ENCODE data around the gene MAPKBP1. TPM values are rescaled to one million over a fixed set of nuclear protein-coding genes. Genes with fewer than 3 reads are reported as not detected.

MAPKBP1 gene
- total RNA-seq, 1 experiment from 2014 or later: 16.2 TPM

DNA sequence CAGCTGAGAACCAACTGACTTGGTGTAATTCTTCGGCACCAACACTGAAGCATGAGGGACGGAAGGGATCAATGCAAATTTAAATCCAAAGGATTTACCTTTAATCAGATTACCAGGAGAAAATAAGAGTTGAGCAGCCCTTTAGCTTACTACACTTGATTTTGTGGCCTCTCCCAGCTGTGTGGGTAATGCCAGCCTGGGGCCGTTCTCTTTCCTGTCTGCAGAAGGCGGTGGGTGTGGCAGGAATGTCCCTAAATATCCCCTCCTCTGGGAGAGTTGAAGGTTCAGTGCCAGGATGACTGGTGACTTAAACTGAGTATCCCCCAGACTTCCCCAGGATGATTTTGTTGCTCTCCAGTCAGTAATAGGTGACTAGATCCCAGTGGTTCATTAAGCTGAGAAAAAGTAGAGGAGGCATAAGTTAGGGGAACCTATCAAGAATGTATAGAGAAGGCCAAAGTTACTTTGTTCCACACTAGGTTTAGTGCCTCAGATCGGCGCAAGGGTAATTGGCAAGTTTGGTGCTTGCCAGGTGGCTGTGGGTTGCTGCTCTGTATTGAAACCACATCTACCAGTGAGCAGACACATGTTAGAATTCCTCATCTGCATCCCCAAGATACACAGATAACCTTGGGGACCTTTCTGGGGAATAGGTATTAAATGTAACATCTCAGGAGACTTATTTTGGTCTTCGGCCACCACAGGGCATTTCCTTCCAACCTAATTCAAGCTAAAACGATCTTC lies 23.1 kb downstream of the MAPKBP1 start:
- Histone ChIP-seq H3K36me3 (ENCODE audit: control insufficient read depth, insufficient read depth, low read length) (no peaks in the 10 kb centered on the region), H3K4me1 (peaks cover 20% of the 10 kb centered on the region), H3K27me3 (replicated peaks; ENCODE audit: control insufficient read depth, insufficient read depth, low read length) (no peaks in the 10 kb centered on the region), H3K4me3 (ENCODE audit: low read depth, low read length) (no peak overlapping the region), H3K9me3 (no peaks in the 10 kb centered on the region)
- Mint-ChIP-seq H3K27me3 (ENCODE audit: insufficient read depth, unreplicated experiment) (no peaks in the 10 kb centered on the region), H3K4me1 (ENCODE audit: low read depth, unreplicated experiment) (peaks cover 7% of the 10 kb centered on the region), H3K27ac (ENCODE audit: unreplicated experiment) (no peak overlapping the region), H3K36me3 (ENCODE audit: insufficient read depth, unreplicated experiment) (peaks cover 12% of the 10 kb centered on the region), H3K9me3 (ENCODE audit: unreplicated experiment) (no peaks in the 10 kb centered on the region), H3K4me3 (ENCODE audit: unreplicated experiment) (no peak overlapping the region)
- ChIA-PET POLR2A (no interaction called here), CTCF (no interaction called here)
- TF ChIP-seq, protein P1, sequence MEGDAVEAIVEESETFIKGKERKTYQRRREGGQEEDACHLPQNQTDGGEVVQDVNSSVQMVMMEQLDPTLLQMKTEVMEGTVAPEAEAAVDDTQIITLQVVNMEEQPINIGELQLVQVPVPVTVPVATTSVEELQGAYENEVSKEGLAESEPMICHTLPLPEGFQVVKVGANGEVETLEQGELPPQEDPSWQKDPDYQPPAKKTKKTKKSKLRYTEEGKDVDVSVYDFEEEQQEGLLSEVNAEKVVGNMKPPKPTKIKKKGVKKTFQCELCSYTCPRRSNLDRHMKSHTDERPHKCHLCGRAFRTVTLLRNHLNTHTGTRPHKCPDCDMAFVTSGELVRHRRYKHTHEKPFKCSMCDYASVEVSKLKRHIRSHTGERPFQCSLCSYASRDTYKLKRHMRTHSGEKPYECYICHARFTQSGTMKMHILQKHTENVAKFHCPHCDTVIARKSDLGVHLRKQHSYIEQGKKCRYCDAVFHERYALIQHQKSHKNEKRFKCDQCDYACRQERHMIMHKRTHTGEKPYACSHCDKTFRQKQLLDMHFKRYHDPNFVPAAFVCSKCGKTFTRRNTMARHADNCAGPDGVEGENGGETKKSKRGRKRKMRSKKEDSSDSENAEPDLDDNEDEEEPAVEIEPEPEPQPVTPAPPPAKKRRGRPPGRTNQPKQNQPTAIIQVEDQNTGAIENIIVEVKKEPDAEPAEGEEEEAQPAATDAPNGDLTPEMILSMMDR (IDR thresholded peaks at IDR 0.05; ENCODE audit: insufficient read depth in 1 of 2, low read depth in 1 of 2, low read length in 1 of 2, severe bottlenecking in 1 of 2, unreplicated experiment in 1 of 2): no peak
- no TSS peak for BruUV-seq (replicated peaks)
- no peak for DNase-seq
- intact Hi-C loops (cut with micrococcal nuclease; ENCODE audit: unreplicated experiment): no loop called here

DNA sequence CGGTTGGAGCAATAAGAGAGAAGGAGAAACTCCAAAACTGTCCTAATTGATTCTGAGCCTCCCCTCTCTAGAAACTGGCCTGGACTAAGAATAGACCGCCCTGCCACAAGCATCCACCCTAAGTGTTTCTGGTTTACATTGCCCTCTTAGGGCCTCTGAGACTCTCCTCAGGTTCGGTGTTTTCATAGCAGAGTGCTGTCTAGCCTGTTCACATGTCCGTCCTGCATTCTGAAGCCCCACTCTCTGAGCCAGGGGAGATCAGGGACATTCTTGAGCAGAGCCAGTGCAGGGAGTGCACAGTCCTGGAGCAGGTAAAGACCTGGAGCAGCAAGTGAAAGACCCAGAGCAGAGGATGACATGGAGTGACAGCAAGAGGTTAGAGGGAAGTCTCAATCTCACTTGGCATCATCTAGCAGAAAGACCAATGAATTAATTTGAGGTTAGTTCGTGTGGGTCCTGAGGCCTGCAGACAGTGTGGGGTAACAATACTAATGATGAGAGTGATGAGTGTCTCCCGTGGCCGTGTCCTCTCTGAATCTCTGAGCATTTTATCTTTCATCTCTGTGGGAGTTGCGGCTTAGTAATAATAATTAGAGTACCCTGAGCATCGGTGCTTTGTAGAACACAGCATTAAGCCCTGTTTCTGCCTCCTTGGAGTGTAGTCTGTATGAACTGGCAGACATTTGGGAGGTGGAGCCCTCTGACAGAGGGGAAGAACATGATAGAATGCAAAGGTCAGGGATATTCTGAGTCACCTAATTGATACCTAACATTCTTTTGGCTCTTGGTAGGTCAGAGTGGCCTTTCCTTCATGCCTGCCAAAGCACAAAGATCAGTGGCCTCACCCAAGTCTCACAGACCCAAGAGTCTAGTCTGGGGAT lies 24.6 kb downstream of the MAPKBP1 start:
- Mint-ChIP-seq H3K9me3 (ENCODE audit: unreplicated experiment) (no peaks in the 10 kb centered on the region), H3K27me3 (ENCODE audit: insufficient read depth, unreplicated experiment) (no peaks in the 10 kb centered on the region), H3K36me3 (ENCODE audit: insufficient read depth, unreplicated experiment) (peaks cover 12% of the 10 kb centered on the region), H3K4me3 (ENCODE audit: unreplicated experiment) (no peak overlapping the region), H3K4me1 (ENCODE audit: low read depth, unreplicated experiment) (peaks cover 7% of the 10 kb centered on the region), H3K27ac (ENCODE audit: unreplicated experiment) (no peak overlapping the region)
- ChIA-PET POLR2A (no interaction called here), CTCF (no interaction called here)
- H3K4me3 ChIP-seq (ENCODE audit: low read depth, low read length): no peak overlapping the region
- no peaks in the 10 kb centered on the region for H3K9me3 ChIP-seq
- H3K4me1 ChIP-seq: peaks cover 20% of the 10 kb centered on the region
- BruUV-seq (replicated peaks): no TSS peak
- DNase-seq: no peak
- intact Hi-C loops (cut with micrococcal nuclease; ENCODE audit: unreplicated experiment): no loop called here
- no peaks in the 10 kb centered on the region for H3K36me3 ChIP-seq (ENCODE audit: control insufficient read depth, insufficient read depth, low read length)
- TF ChIP-seq, protein P1 (IDR thresholded peaks at IDR 0.05; ENCODE audit: insufficient read depth in 1 of 2, low read depth in 1 of 2, low read length in 1 of 2, severe bottlenecking in 1 of 2, unreplicated experiment in 1 of 2): no peak
- H3K27me3 ChIP-seq (replicated peaks; ENCODE audit: control insufficient read depth, insufficient read depth, low read length): no peaks in the 10 kb centered on the region

- peaks cover 12% of the 10 kb centered on the region for H3K36me3 Mint-ChIP-seq (ENCODE audit: insufficient read depth, unreplicated experiment)
- no peak overlapping the region for H3K27ac Mint-ChIP-seq (ENCODE audit: unreplicated experiment)
- Histone ChIP-seq H3K4me3 (ENCODE audit: low read depth, low read length) (no peak overlapping the region), H3K9me3 (no peaks in the 10 kb centered on the region), H3K27me3 (replicated peaks; ENCODE audit: control insufficient read depth, insufficient read depth, low read length) (no peaks in the 10 kb centered on the region), H3K36me3 (ENCODE audit: control insufficient read depth, insufficient read depth, low read length) (no peaks in the 10 kb centered on the region; the same call in 1 of the 2 replicates), H3K4me1 (peaks cover 20% of the 10 kb centered on the region)
- H3K27me3 Mint-ChIP-seq (ENCODE audit: insufficient read depth, unreplicated experiment): no peaks in the 10 kb centered on the region
- ChIA-PET CTCF (no interaction called here), POLR2A (no interaction called here)
- no TSS peak for BruUV-seq (replicated peaks)
- intact Hi-C loops (cut with micrococcal nuclease; ENCODE audit: unreplicated experiment): no loop called here
- no peak for DNase-seq
- TF ChIP-seq, protein P1 (IDR thresholded peaks at IDR 0.05; ENCODE audit: insufficient read depth in 1 of 2, low read depth in 1 of 2, low read length in 1 of 2, severe bottlenecking in 1 of 2, unreplicated experiment in 1 of 2): no peak
- no peak overlapping the region for H3K4me3 Mint-ChIP-seq (ENCODE audit: unreplicated experiment)
- no peaks in the 10 kb centered on the region for H3K9me3 Mint-ChIP-seq (ENCODE audit: unreplicated experiment)
- peaks cover 7% of the 10 kb centered on the region for H3K4me1 Mint-ChIP-seq (ENCODE audit: low read depth, unreplicated experiment)
These were observed 25.2 kb downstream of the MAPKBP1 start for GRCh38 chr15:41799488-41799805.
